HCT116 (cell line): ENCODE results near the gene GHR. TPM values are rescaled to one million over a fixed set of nuclear protein-coding genes. Genes with fewer than 3 reads are reported as not detected.

Experiments
- ATAC-seq: fragments of 200-7000 bp; cut with Tn5 transposase; 2 replicates; pipeline ENCODE4 v1.9.1; 2020; ENCODE audit warnings: mild to moderate bottlenecking, moderate library complexity
- BruUV-seq: library from RNA; stranded (reverse); fragments of 400-500 nt; replicated peaks from 2 replicates; lab custom pipeline; 2021; lab: Mats Ljungman, UMichigan
- CTCF ChIA-PET: fragments of 300-600 bp; sonication (Branson Sonifier 250); formaldehyde crosslinking; loops from one replicate; lab custom pipeline; 2021; ENCODE audit warnings: antibody characterized with exemption; lab: Charles Lee
- POLR2A ChIA-PET: fragments of 300-600, 350-600 bp; sonication (Branson Sonifier 250); formaldehyde crosslinking; loops from one replicate; lab custom pipeline; 2021; ENCODE audit warnings: antibody characterized with exemption; lab: Charles Lee
- RAD21 ChIA-PET, 2 experiments: fragments of 300-600 bp; sonication (Branson Sonifier 250); formaldehyde crosslinking; loops; one replicate each; lab custom pipeline; 2023; ENCODE audit warnings: low total read pairs in 2 of 2; ENCODE audit not compliant: uncharacterized antibody in 2 of 2, unreplicated experiment in 2 of 2, low non-redundant PET in 1 of 2; lab: Charles Lee
- DNase-seq: peaks from one replicate; pipeline ENCODE4 v3.0.0-alpha.2; 2010; ENCODE audit warnings: low read depth, low spot score
- H2AFZ ChIP-seq: fragments of 200-600 bp; shearing (Covaris generic), sonication (generic); 2 replicates; pipeline ENCODE4 v1.6.1; 2017; ENCODE audit warnings: low read depth, mixed run types, mixed read lengths, antibody characterized with exemption, low read length; ENCODE audit not compliant: poor library complexity, severe bottlenecking
- H3K27ac ChIP-seq: 2 replicates; pipeline ENCODE4 v1.5.1; 2012; ENCODE audit warnings: low read depth, low read length
- H3K27me3 ChIP-seq: fragments of 200-600 bp; sonication (generic); 2 replicates; pipeline ENCODE4 v1.6.1; 2016; ENCODE audit warnings: mixed run types, low read length, mixed read lengths; ENCODE audit not compliant: insufficient read depth
- H3K36me3 ChIP-seq, 2 experiments: fragments of 200-500 bp in 1 of 2; fragments of 200-600 bp in 1 of 2; sonication (Bioruptor generic) in 1 of 2; sonication (generic) in 1 of 2; 2 replicates each; pipeline versions ENCODE4 v1.5.1 to v1.6.1; 2014 to 2016; ENCODE audit warnings: low read length in 2 of 2, inconsistent platforms in 1 of 2, mixed read lengths in 1 of 2, mixed run types in 1 of 2; ENCODE audit not compliant: insufficient read depth in 2 of 2, control insufficient read depth in 1 of 2
- H3K4me1 ChIP-seq, 2 experiments: fragments of 200-600 bp in 1 of 2; sonication (generic) in 1 of 2; 2 replicates each; pipeline versions ENCODE4 v1.5.1 to v1.6.1; 2012 to 2017; ENCODE audit warnings: low read length in 2 of 2, inconsistent platforms in 1 of 2, mild to moderate bottlenecking in 1 of 2, mixed read lengths in 1 of 2, mixed run types in 1 of 2, moderate library complexity in 1 of 2; ENCODE audit not compliant: insufficient read depth in 2 of 2, control insufficient read depth in 1 of 2
- H3K4me2 ChIP-seq: fragments of 200-600 bp; sonication (generic); 2 replicates; pipeline ENCODE4 v1.6.1; 2017; ENCODE audit warnings: mixed run types, low read length, mixed read lengths
- H3K4me3 ChIP-seq, 2 experiments: fragments of 200-600 bp in 1 of 2; sonication (generic) in 1 of 2; replicated peaks in 1 of 2; 2 replicates each; pipeline ENCODE4 v1.5.1; 2011 to 2016; ENCODE audit warnings: low read length in 2 of 2, control low read depth in 1 of 2, low read depth in 1 of 2, mild to moderate bottlenecking in 1 of 2, mixed read lengths in 1 of 2, mixed run types in 1 of 2
- H3K79me2 ChIP-seq: fragments of 200-600 bp; sonication (generic); 2 replicates; pipeline ENCODE4 v1.6.1; 2017; ENCODE audit warnings: mild to moderate bottlenecking, mixed run types, low read length, moderate library complexity, mixed read lengths; ENCODE audit not compliant: insufficient read depth
- H3K9ac ChIP-seq: fragments of 200-600 bp; sonication (generic); 2 replicates; pipeline ENCODE4 v1.6.1; 2016; ENCODE audit warnings: low read length, mixed read lengths
- H3K9me2 ChIP-seq: fragments of 200-600 bp; sonication (generic), shearing (Covaris generic); 2 replicates; pipeline ENCODE4 v1.6.1; 2017; ENCODE audit warnings: mixed run types, mild to moderate bottlenecking, moderate library complexity; ENCODE audit not compliant: insufficient read depth
- H3K9me3 ChIP-seq, 2 experiments: fragments of 200-500 bp in 1 of 2; fragments of 200-600 bp in 1 of 2; sonication (Bioruptor generic) in 1 of 2; sonication (generic) in 1 of 2; 2 replicates each; pipeline ENCODE4 v1.6.1; 2014 to 2017; ENCODE audit warnings: low read length in 2 of 2, mixed read lengths in 2 of 2, inconsistent platforms in 1 of 2, low read depth in 1 of 2, mild to moderate bottlenecking in 1 of 2, mixed run types in 1 of 2, moderate library complexity in 1 of 2; ENCODE audit not compliant: control insufficient read depth in 1 of 2, insufficient read depth in 1 of 2
- H4K20me1 ChIP-seq: fragments of 200-600 bp; sonication (generic), shearing (Covaris generic); 2 replicates; pipeline ENCODE4 v1.6.1; 2017; ENCODE audit warnings: mixed run types, mild to moderate bottlenecking, moderate library complexity; ENCODE audit not compliant: insufficient read depth
- ELF1 ChIP-seq: IDR thresholded peaks from 2 replicates; pipeline ENCODE4 v1.6.1; 2012; ENCODE audit warnings: low read depth, borderline replicate concordance
- EZH2 ChIP-seq: fragments of 200-600 bp; sonication (generic); IDR thresholded peaks from 2 replicates; pipeline ENCODE4 v1.6.1; 2017; ENCODE audit warnings: antibody characterized with exemption, mixed run types
- EZH2phosphoT487 ChIP-seq: fragments of 200-600 bp; IDR thresholded peaks from 2 replicates; pipeline ENCODE4 v1.6.1; 2018; ENCODE audit warnings: antibody characterized with exemption, borderline replicate concordance
- FOSL1 ChIP-seq: IDR thresholded peaks from 2 replicates; pipeline ENCODE4 v1.6.1; 2012; ENCODE audit warnings: low read depth
- JUND ChIP-seq: IDR thresholded peaks from 2 replicates; pipeline ENCODE4 v1.6.1; 2012
- POLR2A ChIP-seq: IDR thresholded peaks from 2 replicates; pipeline ENCODE4 v1.7.0; 2011; ENCODE audit warnings: borderline replicate concordance; ENCODE audit not compliant: insufficient read depth, insufficient read length; ENCODE audit errors: extremely low read depth
- POLR2AphosphoS5 ChIP-seq: IDR thresholded peaks from 2 replicates; pipeline ENCODE4 v1.6.1; 2011; ENCODE audit warnings: mild to moderate bottlenecking, low read depth, low read length, moderate library complexity
- REST ChIP-seq: IDR thresholded peaks from 2 replicates; pipeline ENCODE4 v1.6.1; 2012; ENCODE audit warnings: low read depth
- SIN3A ChIP-seq: IDR thresholded peaks from 2 replicates; pipeline ENCODE4 v1.6.1; 2012; ENCODE audit warnings: low read depth
- SP1 ChIP-seq: IDR thresholded peaks from 2 replicates; pipeline ENCODE4 v1.6.1; 2012; ENCODE audit warnings: low read depth
- ZBTB33 ChIP-seq: IDR thresholded peaks from 2 replicates; pipeline ENCODE4 v1.6.1; 2011; ENCODE audit warnings: mild to moderate bottlenecking, low read length, moderate library complexity; ENCODE audit not compliant: insufficient replicate concordance; ENCODE audit errors: extremely low read depth
- ZFX ChIP-seq: fragments of 450-650 bp; IDR thresholded peaks from 2 replicates; pipeline ENCODE4 v1.6.1; 2017
- ZNF274 ChIP-seq: fragments of 200-500 bp; sonication (Bioruptor generic); IDR thresholded peaks from 2 replicates; pipeline ENCODE4 v1.6.1; 2014; ENCODE audit warnings: mild to moderate bottlenecking, low read depth, low read length, inconsistent platforms
- intact Hi-C: fragments of 100-400 bp; cut with micrococcal nuclease; formaldehyde crosslinking; loops from 2 replicates; pipeline ENCODE4 v1.10.0; 2022
- total RNA-seq: library from RNA; stranded (reverse); gene quantifications from one replicate; pipeline ENCODE4 v1.2.1, GENCODE V29; 2021; ENCODE audit not compliant: unreplicated experiment
- TF ChIP-seq, protein P1 (sequence below): IDR thresholded peaks from 2 replicates; pipeline ENCODE4 v1.6.1; 2012

The GHR gene
- total RNA-seq, 1 experiment from 2014 or later = not detected

GRCh38 chr5:42768106-42768504 lies 344.9 kb downstream of the GHR start:
- Histone ChIP-seq H4K20me1 (no peaks in the 10 kb centered on the region), H3K27ac (no peak overlapping the region), H2AFZ (no peak overlapping the region), H3K9me3 (no peaks in the 10 kb centered on the region), H3K36me3 (no peaks in the 10 kb centered on the region), H3K4me1 (no peaks in the 10 kb centered on the region), H3K4me3 (no peak overlapping the region), H3K4me2 (no peak overlapping the region), H3K27me3 (no peaks in the 10 kb centered on the region), H3K9me2 (no peaks in the 10 kb centered on the region), H3K79me2 (no peaks in the 10 kb centered on the region), H3K9ac (no peak overlapping the region)
- RAD21 ChIA-PET = interaction anchor here in 1 of 2 experiments (0.9 to 1.3 kb wide), 2 partner anchors 121 to 911 kb away, joined by 3 to 5 read pairs; no protein-coding TSS in a partner anchor
- POLR2A ChIA-PET = no interaction called here
- CTCF ChIA-PET = interaction anchor here (0.7 to 1.8 kb wide), 10 partner anchors 7 to 912 kb away, joined by 3 to 17 read pairs (median 8); no protein-coding TSS in a partner anchor
- intact Hi-C loops = loop anchor here (5.0 kb wide), 2 partner anchors 119 to 186 kb away; no protein-coding TSS in a partner anchor
- no peak for TF ChIP-seq SIN3A
- TF ChIP-seq ELF1 = no peak
- TF ChIP-seq POLR2A = no peak
- TF ChIP-seq POLR2AphosphoS5 = no peak
- TF ChIP-seq JUND = no peak
- TF ChIP-seq REST = no peak
- TF ChIP-seq, protein P1, sequence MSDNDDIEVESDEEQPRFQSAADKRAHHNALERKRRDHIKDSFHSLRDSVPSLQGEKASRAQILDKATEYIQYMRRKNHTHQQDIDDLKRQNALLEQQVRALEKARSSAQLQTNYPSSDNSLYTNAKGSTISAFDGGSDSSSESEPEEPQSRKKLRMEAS = no peak
- TF ChIP-seq ZNF274 = no peak
- no peak for TF ChIP-seq ZFX
- no peak for TF ChIP-seq SP1
- TF ChIP-seq ZBTB33 = no peak
- no peak for TF ChIP-seq FOSL1
- no peak for TF ChIP-seq EZH2
- TF ChIP-seq EZH2phosphoT487 = no peak
- no TSS peak for BruUV-seq
- no peak for DNase-seq
- no peak for ATAC-seq
